IMR-90 (cell line): Measurements from ENCODE around the gene LYRM2. TPM values are rescaled to one million over a fixed set of nuclear protein-coding genes. Genes with fewer than 3 reads are reported as not detected.

ENCODE experiments used
- ATAC-seq: fragments of 200-7000 bp; cut with Tn5 transposase; 2 replicates; pipeline ENCODE4 v1.9.1; 2020; ENCODE audit warnings: low read depth, mild to moderate bottlenecking, moderate library complexity
- BruUV-seq: library from RNA; stranded (reverse); fragments of 400-500 nt; replicated peaks from 2 replicates; lab custom pipeline; 2021; lab: Mats Ljungman, UMichigan
- CTCF ChIA-PET: fragments of 300-600 bp; formaldehyde crosslinking; extraction: SDS; loops from one replicate; lab custom pipeline; 2021; ENCODE audit warnings: antibody characterized with exemption; lab: Yijun Ruan, JAX
- POLR2A ChIA-PET: fragments of 300-600 bp; sonication (Branson Sonifier 250); formaldehyde crosslinking; loops from one replicate; lab custom pipeline; 2022; ENCODE audit warnings: antibody characterized with exemption; ENCODE audit not compliant: unreplicated experiment; lab: Charles Lee
- DNase-seq: peaks from one replicate; pipeline ENCODE4 v3.0.0; 2013
- H2AFZ ChIP-seq: replicated peaks from 2 replicates; pipeline ENCODE3; 2013; ENCODE audit warnings: low read length, mild to moderate bottlenecking; ENCODE audit not compliant: poor library complexity
- H2AK5ac ChIP-seq: 2 replicates; pipeline ENCODE4 v1.6.1; 2013; ENCODE audit warnings: low read depth, low read length, inconsistent platforms
- H2AK9ac ChIP-seq: replicated peaks from 2 replicates; pipeline ENCODE3; 2013; ENCODE audit warnings: mild to moderate bottlenecking, low read depth, low read length, moderate library complexity; ENCODE audit not compliant: poor library complexity
- H2BK120ac ChIP-seq: 2 replicates; pipeline ENCODE4 v1.6.1; 2013; ENCODE audit warnings: low read depth, low read length, inconsistent platforms
- H2BK15ac ChIP-seq: 3 replicates; pipeline ENCODE4 v1.6.1; 2013; ENCODE audit warnings: low read depth, low read length, inconsistent platforms
- H2BK20ac ChIP-seq: 2 replicates; pipeline ENCODE4 v1.6.1; 2013; ENCODE audit warnings: low read depth, mild to moderate bottlenecking, inconsistent platforms, low read length, moderate library complexity
- H2BK5ac ChIP-seq: 2 replicates; pipeline ENCODE4 v1.6.1; 2013; ENCODE audit warnings: mild to moderate bottlenecking, low read depth, low read length, inconsistent platforms; ENCODE audit not compliant: poor library complexity, severe bottlenecking
- H3K14ac ChIP-seq: replicated peaks from 2 replicates; pipeline ENCODE4 v1.6.1; 2013; ENCODE audit warnings: low read depth, low read length, inconsistent platforms
- H3K18ac ChIP-seq: 2 replicates; pipeline ENCODE4 v1.6.1; 2013; ENCODE audit warnings: low read depth, low read length, control low read depth
- H3K23ac ChIP-seq: 2 replicates; pipeline ENCODE4 v1.6.1; 2013; ENCODE audit warnings: low read depth, low read length, inconsistent platforms
- H3K27ac ChIP-seq: 2 replicates; pipeline ENCODE4 v1.5.1; 2013; ENCODE audit warnings: mild to moderate bottlenecking, control low read depth, low read length; ENCODE audit not compliant: insufficient read depth
- H3K27me3 ChIP-seq: 2 replicates; pipeline ENCODE4 v1.6.1; 2013; ENCODE audit warnings: low read length; ENCODE audit not compliant: control insufficient read depth, insufficient read depth
- H3K36me3 ChIP-seq: 2 replicates; pipeline ENCODE4 v1.6.1; 2013; ENCODE audit warnings: low read length, mixed read lengths; ENCODE audit not compliant: control insufficient read depth, insufficient read depth
- H3K4ac ChIP-seq: 2 replicates; pipeline ENCODE4 v1.6.1; 2013; ENCODE audit warnings: low read depth, low read length, inconsistent platforms
- H3K4me1 ChIP-seq: 2 replicates; pipeline ENCODE4 v1.6.1; 2013; ENCODE audit warnings: low read length, mixed read lengths; ENCODE audit not compliant: control insufficient read depth, insufficient read depth
- H3K4me2 ChIP-seq: 2 replicates; pipeline ENCODE4 v1.6.1; 2013; ENCODE audit warnings: low read depth, mild to moderate bottlenecking, control low read depth, low read length, moderate library complexity
- H3K4me3 ChIP-seq: 2 replicates; pipeline ENCODE4 v1.5.1; 2013; ENCODE audit warnings: low read depth, mild to moderate bottlenecking, control low read depth, low read length, moderate library complexity; ENCODE audit not compliant: insufficient read depth
- H3K56ac ChIP-seq: 2 replicates; pipeline ENCODE4 v1.6.1; 2013; ENCODE audit warnings: low read length, inconsistent platforms; ENCODE audit not compliant: insufficient read depth; ENCODE audit errors: extremely low read depth
- H3K79me1 ChIP-seq, 2 experiments: 2 replicates each; pipeline ENCODE4 v1.6.1; 2013; ENCODE audit warnings: low read length in 2 of 2, inconsistent platforms in 1 of 2, low read depth in 1 of 2
- H3K9ac ChIP-seq: 2 replicates; pipeline ENCODE4 v1.6.1; 2013; ENCODE audit warnings: low read depth, low read length, control low read depth
- H3K9me1 ChIP-seq: 2 replicates; pipeline ENCODE4 v1.6.1; 2013; ENCODE audit warnings: low read length, inconsistent platforms; ENCODE audit not compliant: insufficient read depth
- H3K9me3 ChIP-seq: 2 replicates; pipeline ENCODE4 v1.6.1; 2013; ENCODE audit warnings: low read length; ENCODE audit not compliant: control insufficient read depth, insufficient read depth
- H4K20me1 ChIP-seq: 2 replicates; pipeline ENCODE4 v1.6.1; 2013; ENCODE audit warnings: low read length, inconsistent platforms; ENCODE audit not compliant: insufficient read depth
- H4K5ac ChIP-seq: 2 replicates; pipeline ENCODE4 v1.6.1; 2013; ENCODE audit warnings: mild to moderate bottlenecking, low read depth, low read length, control low read depth
- H4K8ac ChIP-seq, 2 experiments: 2 replicates each; pipeline ENCODE4 v1.6.1; 2013; ENCODE audit warnings: low read depth in 2 of 2, low read length in 2 of 2, control low read depth in 1 of 2, inconsistent platforms in 1 of 2
- H4K91ac ChIP-seq: 2 replicates; pipeline ENCODE4 v1.6.1; 2013; ENCODE audit warnings: low read depth, low read length, inconsistent platforms; ENCODE audit not compliant: insufficient read depth
- BHLHE40 ChIP-seq: fragments of 150-350 bp; IDR thresholded peaks from 2 replicates; pipeline ENCODE4 v1.6.1; 2016; ENCODE audit warnings: mild to moderate bottlenecking, low read depth, low read length
- CEBPB ChIP-seq: IDR thresholded peaks from 2 replicates; pipeline ENCODE4 v1.6.1; 2012; ENCODE audit warnings: low read depth, low read length, improper control_type of control experiment
- CHD1 ChIP-seq: IDR thresholded peaks from 2 replicates; pipeline ENCODE4 v1.6.1; 2012; ENCODE audit warnings: low read depth, low read length, improper control_type of control experiment
- FOS ChIP-seq: fragments of 150-350 bp; IDR thresholded peaks from 2 replicates; pipeline ENCODE4 v1.6.1; 2016; ENCODE audit warnings: low read depth, low read length
- MAFK ChIP-seq: IDR thresholded peaks from 2 replicates; pipeline ENCODE4 v1.6.1; 2012; ENCODE audit warnings: low read depth, low read length, improper control_type of control experiment
- MAZ ChIP-seq: IDR thresholded peaks from 2 replicates; pipeline ENCODE4 v1.6.1; 2012; ENCODE audit warnings: low read depth, mild to moderate bottlenecking, low read length, improper control_type of control experiment, moderate library complexity, borderline replicate concordance
- MXI1 ChIP-seq: IDR thresholded peaks from 2 replicates; pipeline ENCODE4 v1.6.1; 2012; ENCODE audit warnings: low read depth, mild to moderate bottlenecking, low read length, moderate library complexity, borderline replicate concordance
- NFE2L2 ChIP-seq: fragments of 150-350 bp; IDR thresholded peaks from 2 replicates; pipeline ENCODE4 v1.6.1; 2016; ENCODE audit warnings: low read depth, mild to moderate bottlenecking, low read length
- POLR2A ChIP-seq: IDR thresholded peaks from 2 replicates; pipeline ENCODE4 v1.6.1; 2012; ENCODE audit warnings: mild to moderate bottlenecking, low read depth, low read length
- RAD21 ChIP-seq: IDR thresholded peaks from 2 replicates; pipeline ENCODE4 v1.6.1; 2012; ENCODE audit warnings: low read length, improper control_type of control experiment
- RCOR1 ChIP-seq: IDR thresholded peaks from 2 replicates; pipeline ENCODE4 v1.6.1; 2012; ENCODE audit warnings: mild to moderate bottlenecking, low read length, improper control_type of control experiment; ENCODE audit not compliant: insufficient replicate concordance
- RFX5 ChIP-seq: IDR thresholded peaks from 2 replicates; pipeline ENCODE4 v1.8.0; 2012; ENCODE audit warnings: low read depth, mild to moderate bottlenecking, low read length, moderate library complexity
- SMC3 ChIP-seq: fragments of 150-350 bp; IDR thresholded peaks from 2 replicates; pipeline ENCODE4 v1.6.1; 2016; ENCODE audit warnings: low read depth, mild to moderate bottlenecking, antibody characterized with exemption, low read length, moderate library complexity
- WGBS, 2 experiments: methylation state at CpG; one replicate each; pipeline versions ENCODE4 v1.1.5 to v1.1.7; 2013; ENCODE audit warnings: missing lambda C conversion rate in 2 of 2; ENCODE audit not compliant: insufficient read length in 1 of 2; ENCODE audit errors: extremely low coverage in 2 of 2; 5-methylcytosine and 5-hydroxymethylcytosine counted together
- dilution Hi-C: fragments of 300-500 bp; cut with HindIII; formaldehyde crosslinking; loops from one replicate; pipeline ENCODE4 v1.14.3; 2018; ENCODE audit warnings: low sequenced_read_pairs; ENCODE audit not compliant: unreplicated experiment
- in situ Hi-C: fragments of 300-500 bp; cut with MboI; formaldehyde crosslinking; loops from 3 replicates; pipeline ENCODE4 v1.14.3; 2019; ENCODE audit warnings: low sequenced_read_pairs, inconsistent platforms, mixed read lengths
- intact Hi-C: fragments of 100-400 bp; cut with micrococcal nuclease; formaldehyde crosslinking; loops from 2 replicates; pipeline ENCODE4 v1.10.0; 2022
- polyA plus RNA-seq, 3 experiments: library from polyadenylated mRNA; depleted of rRNA; stranded (reverse); fragments of >200 nt; gene quantifications; 2 replicates each; pipeline ENCODE4 v1.2.3, GENCODE V29; 2012; ENCODE audit warnings: low replicate concordance in 1 of 3
- total RNA-seq: library from RNA; depleted of rRNA; stranded (reverse); fragments of >200 nt; gene quantifications from 2 replicates; pipeline ENCODE4 v1.2.3, GENCODE V29; 2012
- TF ChIP-seq, protein P1 (sequence below): conservative IDR thresholded peaks from 2 replicates; pipeline ENCODE4 v1.5.1; 2012; ENCODE audit warnings: mild to moderate bottlenecking, low read depth, low read length, improper control_type of control experiment
- TF ChIP-seq, protein P2 (sequence below): fragments of 150-350 bp; IDR thresholded peaks from 2 replicates; pipeline ENCODE4 v1.6.1; 2016; ENCODE audit warnings: low read depth, mild to moderate bottlenecking, low read length, moderate library complexity, borderline replicate concordance
- TF ChIP-seq, protein P3 (sequence below): fragments of 150-350 bp; IDR thresholded peaks from 2 replicates; pipeline ENCODE4 v1.6.1; 2017; ENCODE audit warnings: mild to moderate bottlenecking, antibody characterized with exemption, low read length, low read depth

Gene LYRM2
- total and polyA plus RNA-seq, 2 of the 4 experiments (the other 2 are of a cell fraction): 14.0 to 24.0 TPM

DNA sequence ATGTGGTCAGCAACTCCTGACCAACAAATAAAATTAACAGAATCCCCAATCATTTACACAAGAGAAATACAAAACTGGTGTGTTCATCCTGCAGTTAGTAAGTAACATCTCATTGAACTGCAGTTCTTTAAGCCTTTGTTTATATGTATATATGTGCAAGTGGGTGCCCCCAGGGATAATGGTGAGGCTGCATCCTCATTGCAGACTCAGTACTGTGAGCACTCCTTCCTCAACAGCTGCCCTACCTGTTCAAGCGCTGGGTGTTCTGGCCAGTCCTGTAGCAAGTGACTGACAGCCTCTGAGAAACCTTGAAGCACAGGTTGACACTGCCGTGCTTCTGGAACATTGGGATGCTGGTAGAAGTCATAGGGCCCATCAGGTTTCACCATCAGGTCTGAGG lies 49.8 kb upstream of the LYRM2 start:
- no peak overlapping the region for H3K14ac ChIP-seq
- no peaks in the 10 kb centered on the region for H3K9me1 ChIP-seq
- no peak for TF ChIP-seq MXI1
- no peak for TF ChIP-seq MAFK
- TF ChIP-seq FOS: no peak
- TF ChIP-seq NFE2L2: no peak
- no peak for TF ChIP-seq POLR2A
- TF ChIP-seq MAZ: no peak
- TF ChIP-seq, protein P1, sequence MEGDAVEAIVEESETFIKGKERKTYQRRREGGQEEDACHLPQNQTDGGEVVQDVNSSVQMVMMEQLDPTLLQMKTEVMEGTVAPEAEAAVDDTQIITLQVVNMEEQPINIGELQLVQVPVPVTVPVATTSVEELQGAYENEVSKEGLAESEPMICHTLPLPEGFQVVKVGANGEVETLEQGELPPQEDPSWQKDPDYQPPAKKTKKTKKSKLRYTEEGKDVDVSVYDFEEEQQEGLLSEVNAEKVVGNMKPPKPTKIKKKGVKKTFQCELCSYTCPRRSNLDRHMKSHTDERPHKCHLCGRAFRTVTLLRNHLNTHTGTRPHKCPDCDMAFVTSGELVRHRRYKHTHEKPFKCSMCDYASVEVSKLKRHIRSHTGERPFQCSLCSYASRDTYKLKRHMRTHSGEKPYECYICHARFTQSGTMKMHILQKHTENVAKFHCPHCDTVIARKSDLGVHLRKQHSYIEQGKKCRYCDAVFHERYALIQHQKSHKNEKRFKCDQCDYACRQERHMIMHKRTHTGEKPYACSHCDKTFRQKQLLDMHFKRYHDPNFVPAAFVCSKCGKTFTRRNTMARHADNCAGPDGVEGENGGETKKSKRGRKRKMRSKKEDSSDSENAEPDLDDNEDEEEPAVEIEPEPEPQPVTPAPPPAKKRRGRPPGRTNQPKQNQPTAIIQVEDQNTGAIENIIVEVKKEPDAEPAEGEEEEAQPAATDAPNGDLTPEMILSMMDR: no peak
- TF ChIP-seq CEBPB: no peak
- TF ChIP-seq RAD21: no peak
- TF ChIP-seq, protein P2, sequence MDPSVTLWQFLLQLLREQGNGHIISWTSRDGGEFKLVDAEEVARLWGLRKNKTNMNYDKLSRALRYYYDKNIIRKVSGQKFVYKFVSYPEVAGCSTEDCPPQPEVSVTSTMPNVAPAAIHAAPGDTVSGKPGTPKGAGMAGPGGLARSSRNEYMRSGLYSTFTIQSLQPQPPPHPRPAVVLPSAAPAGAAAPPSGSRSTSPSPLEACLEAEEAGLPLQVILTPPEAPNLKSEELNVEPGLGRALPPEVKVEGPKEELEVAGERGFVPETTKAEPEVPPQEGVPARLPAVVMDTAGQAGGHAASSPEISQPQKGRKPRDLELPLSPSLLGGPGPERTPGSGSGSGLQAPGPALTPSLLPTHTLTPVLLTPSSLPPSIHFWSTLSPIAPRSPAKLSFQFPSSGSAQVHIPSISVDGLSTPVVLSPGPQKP: no peak
- TF ChIP-seq RFX5: no peak
- TF ChIP-seq, protein P3, sequence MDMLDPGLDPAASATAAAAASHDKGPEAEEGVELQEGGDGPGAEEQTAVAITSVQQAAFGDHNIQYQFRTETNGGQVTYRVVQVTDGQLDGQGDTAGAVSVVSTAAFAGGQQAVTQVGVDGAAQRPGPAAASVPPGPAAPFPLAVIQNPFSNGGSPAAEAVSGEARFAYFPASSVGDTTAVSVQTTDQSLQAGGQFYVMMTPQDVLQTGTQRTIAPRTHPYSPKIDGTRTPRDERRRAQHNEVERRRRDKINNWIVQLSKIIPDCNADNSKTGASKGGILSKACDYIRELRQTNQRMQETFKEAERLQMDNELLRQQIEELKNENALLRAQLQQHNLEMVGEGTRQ: no peak
- TF ChIP-seq BHLHE40: no peak
- TF ChIP-seq RCOR1: no peak
- no peak for TF ChIP-seq SMC3
- no peak for TF ChIP-seq CHD1
- no peak overlapping the region for H2BK20ac ChIP-seq
- H3K23ac ChIP-seq: no peak overlapping the region
- 80% methylated on average over 1 of the region's 2 CpGs; no CpG with 5 or more reads in 1 of the 2 experiments for whole genome bisulfite sequencing, 2 experiments
- in situ Hi-C loops (no loop called here), dilution Hi-C loops (no loop called here), intact Hi-C loops (no loop called here)
- H3K27me3 ChIP-seq: no peaks in the 10 kb centered on the region
- no peaks in the 10 kb centered on the region for H3K9me3 ChIP-seq
- ATAC-seq (no peak), DNase-seq (no peak)
- H2AFZ ChIP-seq: no peak overlapping the region
- H2BK120ac ChIP-seq: no peak overlapping the region
- no peak overlapping the region for H4K8ac ChIP-seq
- H3K4me2 ChIP-seq: no peak overlapping the region
- ChIA-PET CTCF (no interaction called here), POLR2A (no interaction called here)
- H2BK15ac ChIP-seq: no peak overlapping the region
- H2AK5ac ChIP-seq: no peak overlapping the region
- H3K18ac ChIP-seq: no peak overlapping the region
- H2BK5ac ChIP-seq: no peak overlapping the region
- BruUV-seq: no TSS peak
- no peak overlapping the region for H3K9ac ChIP-seq
- H3K27ac ChIP-seq: no peak overlapping the region
- H2AK9ac ChIP-seq: no peak overlapping the region
- peaks cover 50% of the 10 kb centered on the region for H3K36me3 ChIP-seq
- H3K4me3 ChIP-seq: no peak overlapping the region
- no peaks in the 10 kb centered on the region for H3K79me1 ChIP-seq
- H4K91ac ChIP-seq: no peak overlapping the region
- H3K56ac ChIP-seq: no peak overlapping the region
- no peaks in the 10 kb centered on the region for H4K20me1 ChIP-seq
- H3K4ac ChIP-seq: no peak overlapping the region
- no peaks in the 10 kb centered on the region for H3K4me1 ChIP-seq
- H4K5ac ChIP-seq: no peak overlapping the region
